Activated T-cell treated with anti-CD3 and anti-CD28 coated beads, Interleukin-2, amount 50 U/mL, for 1 hour (primary cell): ENCODE results near the gene ZBTB44.
"Not testable (repeated sequence)": the region's sequence is repeated elsewhere in the genome, so short reads cannot be mapped to it uniquely, and the experiment has no call there.

Experiments
- DNase-seq: peaks from one replicate; pipeline ENCODE4 v3.0.0-alpha.2; 2020

ZBTB44 gene

GRCh38 chr11:130194241-130195023, 120.3 kb downstream of the ZBTB44 start:
- no peak for DNase-seq

- DNase-seq: not testable (repeated sequence)
Observed at GRCh38 chr11:130193551-130193950, 121.2 kb downstream of the ZBTB44 start.

- no peak for DNase-seq
Observed at GRCh38 chr11:130192845-130193267, 121.9 kb downstream of the ZBTB44 start.

- DNase-seq: no peak
Observed at GRCh38 chr11:130191896-130192295, 122.8 kb downstream of the ZBTB44 start.

GRCh38 chr11:130190371-130190881, 124.3 kb downstream of the ZBTB44 start:
- DNase-seq: no peak

GRCh38 chr11:130189492-130190210, 125.1 kb downstream of the ZBTB44 start:
- no peak for DNase-seq

GRCh38 chr11:130188585-130189347, 126.0 kb downstream of the ZBTB44 start:
- no peak for DNase-seq

GRCh38 chr11:130188047-130188446, 126.7 kb downstream of the ZBTB44 start:
- DNase-seq: no peak

GRCh38 chr11:130187096-130187495, 127.6 kb downstream of the ZBTB44 start:
- no peak for DNase-seq

- no peak for DNase-seq
Observed at GRCh38 chr11:130183878-130184610, 130.7 kb downstream of the ZBTB44 start.

- no peak for DNase-seq
Observed at GRCh38 chr11:130181295-130182272, 133.1 kb downstream of the ZBTB44 start.

- DNase-seq: no peak
Observed at GRCh38 chr11:130180896-130181294, 133.8 kb downstream of the ZBTB44 start.

GRCh38 chr11:130180491-130180890, 134.2 kb downstream of the ZBTB44 start:
- DNase-seq: no peak

- DNase-seq: no peak
Observed at GRCh38 chr11:130179396-130180306, 135.1 kb downstream of the ZBTB44 start.

- no peak for DNase-seq
Observed at GRCh38 chr11:130178441-130179339, 136.0 kb downstream of the ZBTB44 start.

GRCh38 chr11:130177782-130178181, 136.9 kb downstream of the ZBTB44 start:
- no peak for DNase-seq
